Inflammatory macrophage treated with lipopolysaccharide for 4 hours (primary cell): ENCODE measurements around the gene RPL41.
A peak's percentile ranks its signal among the peaks of the same experiment; 100 is the strongest.
"Not testable (repeated sequence)": the region's sequence is repeated elsewhere in the genome, so short reads cannot be mapped to it uniquely, and the experiment has no call there.

Source experiments
- DNase-seq: peaks from one replicate; pipeline ENCODE4 v3.0.0-alpha.2; 2020

RPL41 gene

DNA sequence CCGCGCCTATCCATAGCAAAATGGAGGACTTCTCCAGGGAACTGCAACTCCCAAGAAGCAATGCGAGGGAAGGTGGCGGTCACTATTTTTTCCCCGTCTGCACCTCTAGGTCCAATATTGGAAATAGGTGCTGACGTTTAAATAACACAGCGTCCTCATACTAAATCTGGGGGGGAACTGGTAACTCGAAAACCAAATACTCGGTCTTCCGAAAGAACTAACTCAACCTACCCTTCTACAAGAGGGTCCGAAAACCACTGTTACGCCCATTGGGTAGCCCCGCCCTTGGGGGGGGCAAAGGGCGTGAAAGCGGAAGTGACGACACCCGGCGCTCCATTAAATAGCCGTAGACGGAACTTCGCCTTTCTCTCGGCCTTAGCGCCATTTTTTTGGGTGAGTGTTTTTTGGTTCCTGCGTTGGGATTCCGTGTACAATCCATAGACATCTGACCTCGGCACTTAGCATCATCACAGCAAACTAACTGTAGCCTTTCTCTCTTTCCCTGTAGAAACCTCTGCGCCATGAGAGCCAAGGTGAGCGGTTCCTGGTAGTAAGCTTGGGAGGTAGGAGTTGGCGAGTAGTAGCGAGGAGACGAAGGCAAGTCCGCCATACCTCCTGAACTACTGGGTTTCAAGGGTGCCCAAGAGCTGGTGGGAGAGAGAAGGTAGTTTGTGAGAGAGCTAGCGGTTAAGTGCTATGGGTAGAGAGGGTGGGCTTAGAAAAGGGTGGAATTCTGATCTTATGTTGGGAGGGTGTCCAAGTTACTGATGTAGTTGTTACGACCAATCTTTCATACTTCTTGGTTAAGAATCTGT lies at the start of gene RPL41:
Gene RPL41 (plus strand): TSS at position 367 of the 815 bp plus-strand sequence.
- DNase-seq, result peak; percentile 94

DNA sequence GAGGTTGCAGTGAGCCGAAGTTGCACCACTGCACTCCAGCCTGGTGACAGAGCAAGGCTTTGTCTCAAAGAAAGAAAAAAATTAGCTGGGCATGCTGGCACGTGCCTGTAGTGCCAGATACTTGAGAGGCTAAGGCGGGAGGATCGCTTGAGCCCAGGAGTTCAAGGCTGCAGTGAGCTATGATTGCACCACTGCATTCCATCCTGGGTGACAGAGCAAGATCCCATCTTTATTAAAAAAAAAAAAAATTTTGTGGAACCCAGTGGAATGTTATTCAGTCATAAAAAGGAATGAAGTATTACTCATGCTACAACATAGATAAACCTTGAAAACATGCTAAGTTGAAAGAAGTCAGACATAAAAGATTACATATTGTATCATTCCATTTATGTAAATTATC lies 44.8 kb upstream of the RPL41 start:
- DNase-seq, result no peak

DNA sequence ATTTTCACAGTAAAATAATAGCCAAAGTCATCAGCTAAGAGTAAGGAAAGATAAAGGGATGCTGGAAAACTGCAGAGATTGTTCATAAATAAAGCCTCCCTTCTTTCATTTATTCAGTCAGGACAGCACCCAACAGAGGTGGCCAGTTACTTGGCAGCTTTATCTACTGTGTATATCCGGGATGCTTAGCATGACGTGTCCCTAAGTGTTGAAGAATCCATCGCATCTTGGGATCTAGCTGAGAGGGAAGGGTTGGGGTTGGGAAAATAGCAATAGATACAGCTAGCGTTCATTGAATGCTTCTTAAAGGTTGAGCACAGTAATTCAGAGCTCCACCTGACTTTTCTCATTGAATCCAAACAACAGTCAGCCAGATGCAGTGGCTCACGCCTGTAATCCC lies 42.0 kb upstream of the RPL41 start:
- no peak for DNase-seq

DNA sequence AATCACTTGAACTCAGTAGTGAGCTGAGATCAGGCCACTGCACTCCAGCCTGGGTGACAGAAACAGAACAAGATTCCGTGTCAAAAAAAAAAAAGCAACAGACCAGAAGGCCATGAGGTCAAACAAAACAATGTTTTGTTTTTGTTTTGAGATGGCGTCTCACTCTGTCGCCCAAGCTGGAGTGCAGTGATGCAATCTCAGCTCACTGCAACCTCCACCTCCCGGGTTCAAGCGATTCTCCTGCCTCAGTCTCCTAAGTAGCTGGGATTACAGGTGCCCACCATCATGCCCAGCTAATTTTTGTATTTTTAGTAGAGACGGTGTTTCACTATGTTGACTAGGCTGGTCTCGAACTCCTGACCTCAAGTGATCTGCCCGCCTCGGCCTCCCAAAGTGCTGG lies 38.5 kb upstream of the RPL41 start:
- DNase-seq, result not testable (repeated sequence)

DNA sequence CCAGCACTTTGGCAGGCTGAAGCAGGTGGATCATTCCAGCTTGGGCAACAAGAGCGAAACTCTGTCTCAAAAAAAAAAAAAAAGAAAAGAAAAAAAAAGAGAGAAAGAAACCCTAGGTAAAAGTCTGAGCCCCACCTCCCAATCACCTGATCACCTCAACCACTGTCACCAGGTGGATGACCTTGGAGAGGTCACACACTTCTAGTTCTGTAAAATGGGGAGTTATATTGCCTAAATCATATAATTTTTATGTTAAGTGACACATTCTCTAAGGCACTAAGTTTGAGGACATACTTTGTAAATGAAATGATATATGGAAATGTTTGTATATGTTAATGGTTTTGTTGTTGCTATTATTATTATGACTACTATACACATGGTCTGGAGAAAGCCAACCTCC lies 38.0 kb upstream of the RPL41 start:
- DNase-seq, result no peak

DNA sequence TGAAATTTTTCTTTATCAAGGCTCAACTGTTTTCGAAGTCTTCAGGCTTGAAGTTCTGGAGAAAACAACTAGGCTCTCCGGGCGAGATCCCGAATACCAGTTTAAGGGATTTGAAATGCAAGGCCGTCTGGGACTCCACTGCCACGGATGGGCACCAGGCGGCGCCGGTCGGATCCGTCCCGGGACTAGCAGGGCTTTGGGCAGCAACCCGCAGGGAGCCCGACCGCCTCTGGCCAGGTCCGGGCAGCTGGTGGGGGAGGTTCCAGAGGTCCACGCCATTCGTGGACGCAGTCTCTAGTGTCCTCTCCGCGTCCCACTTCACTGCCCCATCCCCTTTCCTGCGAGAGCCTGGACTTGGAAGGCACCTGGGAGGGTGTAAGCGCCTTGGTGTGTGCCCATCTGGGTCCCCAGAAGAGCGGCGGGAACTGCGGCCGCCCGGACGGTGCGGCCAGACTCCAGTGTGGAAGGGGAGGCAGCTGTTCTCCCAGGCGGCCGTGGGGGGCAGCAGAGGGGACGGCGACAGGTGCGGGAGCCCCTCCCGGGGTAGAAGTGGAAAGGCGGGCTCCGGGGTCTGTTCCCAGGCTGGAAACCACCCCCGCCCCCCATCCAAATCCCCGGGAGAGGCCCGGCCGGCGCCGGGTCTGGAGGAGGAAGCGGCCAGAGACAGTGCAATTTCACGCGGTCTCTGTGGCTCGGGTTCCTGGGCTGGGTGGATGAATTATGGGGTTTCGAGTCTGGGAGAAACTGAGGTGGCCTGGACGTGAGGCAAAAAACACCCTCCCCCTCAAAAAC lies 37.3 kb upstream of the RPL41 start:
- DNase-seq, result peak; percentile 80

DNA sequence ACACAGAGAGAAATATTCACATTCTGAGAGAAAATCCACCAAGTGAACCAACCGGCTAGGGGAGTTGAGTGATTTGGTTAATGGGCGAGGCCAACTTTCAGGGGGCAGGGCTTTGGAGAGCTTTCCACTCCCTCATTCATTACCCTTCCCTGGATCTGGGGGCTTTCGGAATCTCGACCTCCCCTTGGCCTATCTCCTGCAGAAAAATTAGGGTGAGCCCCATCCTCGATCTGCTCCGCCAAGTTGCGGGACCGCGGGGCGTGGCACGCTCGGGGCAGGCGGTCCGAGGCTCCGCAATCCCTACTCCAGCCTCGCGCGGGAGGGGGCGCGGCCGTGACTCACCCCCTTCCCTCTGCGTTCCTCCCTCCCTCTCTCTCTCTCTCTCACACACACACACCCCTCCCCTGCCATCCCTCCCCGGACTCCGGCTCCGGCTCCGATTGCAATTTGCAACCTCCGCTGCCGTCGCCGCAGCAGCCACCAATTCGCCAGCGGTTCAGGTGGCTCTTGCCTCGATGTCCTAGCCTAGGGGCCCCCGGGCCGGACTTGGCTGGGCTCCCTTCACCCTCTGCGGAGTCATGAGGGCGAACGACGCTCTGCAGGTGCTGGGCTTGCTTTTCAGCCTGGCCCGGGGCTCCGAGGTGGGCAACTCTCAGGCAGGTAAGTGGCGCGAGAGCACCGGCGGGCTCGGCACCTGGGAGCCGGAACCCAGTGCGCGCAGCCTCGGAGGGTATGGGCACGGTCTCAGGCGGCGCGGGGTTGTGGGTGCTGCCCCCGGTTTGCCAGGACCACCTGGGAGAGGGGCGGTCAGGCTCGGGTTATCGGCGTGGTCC lies 36.5 kb upstream of the RPL41 start, which contains the start of gene ERBB3:
Gene ERBB3 (plus strand): TSS at position 443 of the 833 bp plus-strand sequence. CDS start 136 bp downstream, at position 579.
- DNase-seq, result peak; percentile 68

DNA sequence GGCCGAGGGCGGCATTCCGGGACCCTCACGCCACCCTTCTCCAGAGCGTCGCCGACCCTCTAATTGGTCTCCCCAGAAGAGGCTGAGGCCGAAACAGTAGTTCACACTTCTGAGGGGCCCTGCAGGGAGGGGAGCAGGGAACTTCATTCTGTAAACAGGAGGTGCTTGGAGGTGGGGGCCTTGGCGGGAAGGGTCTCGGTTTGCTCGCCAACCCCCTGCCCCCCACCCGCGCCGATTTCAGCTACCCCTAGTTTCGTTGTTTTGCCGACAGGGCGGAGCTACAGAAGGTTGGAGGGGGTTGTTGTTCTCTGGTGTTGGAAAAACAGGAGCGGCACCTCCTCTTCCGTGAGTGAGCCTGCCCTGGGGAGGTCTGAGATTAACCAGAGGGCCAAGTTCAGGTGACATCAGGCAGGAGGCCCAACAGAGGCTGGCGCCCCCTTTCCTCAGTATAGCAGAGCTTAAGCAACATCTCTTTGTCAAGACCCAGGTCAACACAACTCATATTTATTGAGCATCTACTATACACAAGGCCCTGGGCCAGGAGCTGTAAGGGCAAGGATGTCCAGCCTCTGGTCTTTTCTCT lies 35.8 kb upstream of the RPL41 start:
- no peak for DNase-seq

DNA sequence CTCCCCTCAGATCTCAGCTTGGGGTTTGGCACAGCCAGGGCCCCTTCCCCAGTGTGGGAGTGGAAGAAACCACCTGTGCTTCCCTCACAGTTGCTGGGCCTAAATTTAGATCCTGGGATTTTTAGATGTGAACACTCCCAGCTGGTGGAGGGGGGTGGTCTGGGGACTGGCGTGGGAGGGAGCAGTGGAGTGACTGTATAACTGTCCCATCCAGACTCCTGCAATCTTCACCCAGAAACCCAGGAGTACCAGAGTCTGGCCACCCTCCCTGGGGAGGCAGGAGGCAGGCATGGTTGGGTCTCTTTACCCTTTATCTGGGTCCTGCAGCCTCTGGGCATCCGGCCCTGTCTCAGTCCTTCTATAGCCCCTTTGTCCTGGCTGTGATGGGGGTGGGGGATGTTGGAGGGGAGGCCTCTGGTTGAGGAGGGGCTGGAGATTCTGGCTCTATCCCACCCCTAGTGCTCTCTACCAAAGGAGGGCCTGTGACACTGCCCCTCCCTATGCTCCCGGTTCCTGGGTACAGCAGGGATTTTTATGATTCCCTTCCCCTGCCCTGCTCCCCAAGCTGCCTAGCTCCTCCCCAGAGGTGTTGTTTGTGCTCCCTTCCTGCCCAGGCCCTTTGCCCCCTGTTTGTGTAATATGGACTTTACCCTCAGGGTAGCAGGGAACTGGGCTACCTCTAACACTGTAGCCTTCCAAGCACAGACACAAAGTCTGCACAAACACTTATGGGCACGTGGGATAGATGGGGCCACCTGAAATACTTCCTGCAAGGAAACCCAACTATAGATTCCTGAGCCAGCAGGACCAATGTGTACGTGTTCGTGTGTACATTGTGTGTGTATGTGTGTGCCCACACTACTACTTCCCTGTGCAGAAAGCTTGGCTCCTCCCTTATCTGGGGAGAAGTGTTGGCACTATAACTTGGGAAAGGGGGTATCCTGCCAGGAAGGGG lies 34.8 kb upstream of the RPL41 start:
- DNase-seq, result no peak

DNA sequence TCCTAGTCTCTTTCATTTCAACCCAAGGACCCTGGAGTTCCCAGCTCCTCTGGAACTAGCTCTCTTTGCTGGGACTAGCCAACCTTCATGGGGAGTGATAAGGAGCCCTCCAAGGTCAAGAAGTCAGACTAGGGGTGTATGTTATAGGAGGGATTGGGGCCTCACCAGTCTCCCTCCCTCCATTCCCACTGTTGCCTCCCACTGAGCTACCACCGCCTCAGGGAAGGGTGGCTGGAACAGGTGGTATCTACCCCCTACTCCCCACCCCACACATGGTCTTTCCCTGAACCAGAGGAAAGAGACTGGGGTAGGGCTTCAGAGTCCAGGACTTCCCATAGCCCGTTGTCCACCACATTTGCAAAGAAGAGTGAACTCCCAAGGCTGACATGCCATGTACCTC lies 34.1 kb upstream of the RPL41 start:
- DNase-seq, result no peak

DNA sequence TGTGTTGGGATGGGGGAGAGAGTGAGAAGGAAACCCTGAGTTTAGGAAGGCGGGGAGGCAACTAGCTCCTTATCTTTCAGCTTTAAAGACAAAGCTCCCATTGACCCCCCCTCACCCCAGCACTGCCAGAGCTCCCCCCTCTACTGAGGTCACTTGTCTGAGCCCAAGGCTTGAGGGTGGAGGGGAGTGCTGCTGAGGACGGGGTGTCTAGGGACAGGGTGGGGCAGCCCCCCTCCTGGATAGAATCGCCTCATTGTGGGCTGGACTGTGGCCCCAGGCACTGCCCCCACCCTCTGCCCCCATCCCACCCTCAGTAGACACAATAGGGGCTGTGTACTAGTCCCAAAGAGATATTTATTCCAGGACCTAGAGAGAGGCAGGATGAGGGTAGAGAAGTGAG lies 33.5 kb upstream of the RPL41 start:
- no peak for DNase-seq

DNA sequence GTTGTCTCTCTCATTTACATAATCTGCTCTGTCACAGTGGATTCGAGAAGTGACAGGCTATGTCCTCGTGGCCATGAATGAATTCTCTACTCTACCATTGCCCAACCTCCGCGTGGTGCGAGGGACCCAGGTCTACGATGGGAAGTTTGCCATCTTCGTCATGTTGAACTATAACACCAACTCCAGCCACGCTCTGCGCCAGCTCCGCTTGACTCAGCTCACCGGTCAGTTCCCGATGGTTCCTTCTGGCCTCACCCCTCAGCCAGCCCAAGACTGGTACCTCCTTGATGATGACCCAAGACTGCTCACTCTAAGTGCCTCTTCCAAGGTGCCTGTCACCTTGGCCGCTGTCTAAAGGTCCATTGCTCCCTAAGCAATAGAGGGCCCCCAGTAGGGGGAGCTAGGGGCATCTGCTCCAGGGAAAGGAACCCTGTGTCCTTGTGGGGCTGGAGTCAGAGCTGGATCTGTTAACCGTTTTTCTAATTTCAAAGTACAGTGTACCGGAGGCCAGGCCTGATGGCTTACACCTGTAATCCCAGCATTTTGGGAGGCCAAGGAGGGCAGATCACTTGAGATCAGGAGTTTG lies 31.4 kb upstream of the RPL41 start:
- DNase-seq, result peak; percentile 42

DNA sequence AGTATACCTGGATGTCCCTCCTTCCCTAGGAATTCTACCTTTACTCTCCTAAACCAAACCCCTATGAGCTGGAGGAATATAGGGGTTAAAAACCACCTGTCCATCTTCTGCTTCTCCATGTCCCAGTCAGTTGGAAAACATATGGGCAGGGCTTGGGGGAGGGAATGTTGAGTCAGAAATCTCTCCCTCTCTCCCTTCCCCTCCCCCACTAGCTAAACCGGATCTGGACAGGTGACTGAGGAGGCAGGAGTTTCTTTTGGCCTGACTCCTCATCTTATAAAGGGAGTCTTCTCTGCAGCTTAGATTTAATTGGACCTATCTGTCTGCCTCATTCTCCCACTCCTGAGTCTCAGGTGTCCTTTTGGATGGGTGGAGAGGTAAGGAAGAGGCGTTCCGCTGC lies 30.3 kb upstream of the RPL41 start:
- DNase-seq, result no peak

DNA sequence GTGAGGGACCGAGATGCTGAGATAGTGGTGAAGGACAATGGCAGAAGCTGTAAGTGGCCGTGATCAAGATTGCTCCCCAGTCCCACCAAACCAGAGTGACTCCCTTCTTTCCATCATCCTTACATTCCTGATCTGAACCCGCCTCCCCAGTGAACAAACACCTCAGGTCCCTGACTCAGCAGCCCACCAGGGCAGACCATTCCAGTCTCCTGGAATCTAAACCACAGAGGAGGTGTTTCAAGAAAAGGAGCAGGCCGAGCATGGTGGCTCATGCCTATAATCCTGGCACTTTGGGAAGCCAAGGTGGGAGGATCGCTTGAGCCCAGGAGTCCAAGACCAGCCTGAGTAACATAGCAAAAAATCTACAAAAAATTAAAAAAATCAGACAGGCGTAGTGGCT lies 29.8 kb upstream of the RPL41 start:
- DNase-seq, result no peak

DNA sequence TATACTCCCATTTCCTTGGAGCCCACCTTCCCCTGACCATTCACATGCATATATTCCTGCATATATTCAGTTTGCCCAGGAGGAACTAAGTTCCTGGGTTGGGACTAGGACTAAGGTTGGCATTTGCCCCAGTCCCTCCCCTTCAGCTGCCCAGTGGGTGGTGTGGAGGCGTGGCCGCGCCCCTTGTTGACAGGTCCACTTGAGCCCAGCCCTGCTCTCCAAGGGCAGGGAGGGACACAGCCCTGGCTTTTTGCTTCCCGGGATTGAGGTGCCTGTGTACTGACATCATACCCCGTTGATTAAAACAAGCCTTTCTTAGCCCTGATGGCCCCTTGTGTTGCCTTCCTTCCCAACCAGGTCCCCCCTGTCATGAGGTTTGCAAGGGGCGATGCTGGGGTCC lies 29.2 kb upstream of the RPL41 start:
- peak; percentile 15 for DNase-seq

DNA sequence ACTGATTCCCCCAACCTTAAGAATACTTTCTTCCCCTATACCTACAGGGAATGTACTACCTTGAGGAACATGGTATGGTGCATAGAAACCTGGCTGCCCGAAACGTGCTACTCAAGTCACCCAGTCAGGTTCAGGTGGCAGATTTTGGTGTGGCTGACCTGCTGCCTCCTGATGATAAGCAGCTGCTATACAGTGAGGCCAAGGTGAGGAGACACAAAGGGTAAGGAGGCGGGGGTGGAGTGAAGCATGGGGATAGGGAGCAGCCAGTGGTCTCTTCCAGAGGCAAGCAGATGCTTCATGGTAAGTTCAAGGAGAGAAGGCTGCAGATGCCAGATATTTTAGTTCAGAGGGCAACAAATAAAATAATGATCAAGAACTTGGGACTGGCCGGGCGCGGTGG lies 18.7 kb upstream of the RPL41 start:
- no peak for DNase-seq

DNA sequence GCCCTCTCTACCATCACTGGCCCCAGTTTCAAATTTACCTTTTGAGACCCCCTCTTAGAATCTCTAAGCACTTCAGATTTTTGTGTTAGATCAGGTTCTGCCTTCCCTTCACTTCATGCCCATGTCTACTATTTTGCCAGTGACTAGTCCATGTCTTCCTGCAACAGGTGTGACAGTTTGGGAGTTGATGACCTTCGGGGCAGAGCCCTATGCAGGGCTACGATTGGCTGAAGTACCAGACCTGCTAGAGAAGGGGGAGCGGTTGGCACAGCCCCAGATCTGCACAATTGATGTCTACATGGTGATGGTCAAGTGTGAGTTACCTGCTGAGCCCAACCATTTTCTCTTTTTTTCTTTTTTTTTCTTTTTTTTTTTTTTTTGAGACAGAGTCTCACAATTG lies 17.8 kb upstream of the RPL41 start:
- no peak for DNase-seq

DNA sequence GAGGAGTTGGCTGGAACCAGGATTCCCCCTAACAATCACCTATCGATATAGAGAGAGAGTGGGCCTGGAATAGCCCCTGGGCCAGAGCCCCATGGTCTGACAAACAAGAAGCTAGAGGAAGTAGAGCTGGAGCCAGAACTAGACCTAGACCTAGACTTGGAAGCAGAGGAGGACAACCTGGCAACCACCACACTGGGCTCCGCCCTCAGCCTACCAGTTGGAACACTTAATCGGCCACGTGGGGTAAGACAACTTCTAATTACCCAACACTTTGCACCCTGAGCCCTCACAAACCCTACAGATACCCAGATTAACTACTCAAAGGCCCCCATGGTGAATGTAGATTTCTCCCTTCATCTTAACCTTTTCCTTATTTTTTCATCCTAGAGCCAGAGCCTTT lies 16.6 kb upstream of the RPL41 start:
- DNase-seq, result no peak

DNA sequence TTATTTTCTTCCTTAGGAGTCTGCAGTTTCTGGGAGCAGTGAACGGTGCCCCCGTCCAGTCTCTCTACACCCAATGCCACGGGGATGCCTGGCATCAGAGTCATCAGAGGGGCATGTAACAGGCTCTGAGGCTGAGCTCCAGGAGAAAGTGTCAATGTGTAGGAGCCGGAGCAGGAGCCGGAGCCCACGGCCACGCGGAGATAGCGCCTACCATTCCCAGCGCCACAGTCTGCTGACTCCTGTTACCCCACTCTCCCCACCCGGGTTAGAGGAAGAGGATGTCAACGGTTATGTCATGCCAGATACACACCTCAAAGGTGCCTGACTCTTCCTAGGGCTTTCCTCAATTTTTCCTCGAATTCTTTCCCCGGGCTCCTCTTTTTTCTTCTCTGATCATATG lies 15.4 kb upstream of the RPL41 start:
- DNase-seq, result no peak

DNA sequence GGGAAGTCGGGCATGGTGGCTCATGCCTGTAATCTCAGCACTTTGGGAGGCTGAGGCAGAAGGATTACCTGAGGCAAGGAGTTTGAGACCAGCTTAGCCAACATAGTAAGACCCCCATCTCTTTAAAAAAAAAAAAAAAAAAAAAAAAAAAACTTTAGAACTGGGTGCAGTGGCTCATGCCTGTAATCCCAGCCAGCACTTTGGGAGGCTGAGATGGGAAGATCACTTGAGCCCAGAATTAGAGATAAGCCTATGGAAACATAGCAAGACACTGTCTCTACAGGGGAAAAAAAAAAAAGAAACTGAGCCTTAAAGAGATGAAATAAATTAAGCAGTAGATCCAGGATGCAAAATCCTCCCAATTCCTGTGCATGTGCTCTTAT lies 13.8 kb upstream of the RPL41 start:
- no peak for DNase-seq

DNA sequence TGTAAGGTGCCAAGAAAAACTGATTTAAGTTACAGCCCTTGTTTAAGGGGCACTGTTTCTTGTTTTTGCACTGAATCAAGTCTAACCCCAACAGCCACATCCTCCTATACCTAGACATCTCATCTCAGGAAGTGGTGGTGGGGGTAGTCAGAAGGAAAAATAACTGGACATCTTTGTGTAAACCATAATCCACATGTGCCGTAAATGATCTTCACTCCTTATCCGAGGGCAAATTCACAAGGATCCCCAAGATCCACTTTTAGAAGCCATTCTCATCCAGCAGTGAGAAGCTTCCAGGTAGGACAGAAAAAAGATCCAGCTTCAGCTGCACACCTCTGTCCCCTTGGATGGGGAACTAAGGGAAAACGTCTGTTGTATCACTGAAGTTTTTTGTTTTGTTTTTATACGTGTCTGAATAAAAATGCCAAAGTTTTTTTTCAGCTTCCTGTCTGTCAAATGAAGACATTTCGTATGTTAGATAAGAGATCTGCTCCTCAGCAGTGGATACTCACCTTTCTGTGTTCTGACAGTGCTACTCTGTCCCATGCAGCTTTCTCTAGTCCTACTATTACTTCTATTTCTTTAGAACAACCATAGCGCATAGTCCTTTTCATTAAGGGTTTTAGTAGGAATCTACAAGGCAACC lies 13.2 kb upstream of the RPL41 start:
- no peak for DNase-seq
